Thoracic aorta (tissue), 2 donors: ENCODE results near the gene PCP2. TPM values are rescaled to one million over a fixed set of nuclear protein-coding genes. Genes with fewer than 3 reads are reported as not detected.

ENCODE experiments used
- ATAC-seq: fragments of 150-250 bp; one replicate; pipeline ENCODE4 v1.8.0; 2017; ENCODE audit warnings: low read depth; ENCODE audit not compliant: insufficient number of reproducible peaks, low FRiP score
- DNase-seq: peaks from one replicate; pipeline ENCODE4 v3.0.0-alpha.2; 2020; ENCODE audit warnings: low spot score
- H3K27ac ChIP-seq, 2 donors: fragments of 200-600 bp; sonication (generic); 1 replicate in 1 of 2; 2 replicates in 1 of 2; pipeline ENCODE4 v1.5.1; 2016; ENCODE audit warnings: mild to moderate bottlenecking in 2 of 2, moderate library complexity in 2 of 2
- H3K27me3 ChIP-seq: fragments of 200-600 bp; sonication (generic); replicated peaks from 2 replicates; pipeline ENCODE4 v1.6.0; 2016; ENCODE audit warnings: mild to moderate bottlenecking; ENCODE audit not compliant: insufficient read depth
- H3K36me3 ChIP-seq: fragments of 200-600 bp; sonication (generic); one replicate; pipeline ENCODE4 v1.5.1; 2016
- H3K4me1 ChIP-seq, 2 donors: fragments of 200-600 bp; sonication (generic); 1 replicate in 1 of 2; 2 replicates in 1 of 2; pipeline versions ENCODE4 v1.5.1 to v1.6.0; 2016; ENCODE audit warnings: low read depth in 2 of 2, mild to moderate bottlenecking in 1 of 2; ENCODE audit not compliant: control insufficient read depth in 1 of 2
- H3K4me3 ChIP-seq: fragments of 200-600 bp; sonication (generic); 2 replicates; pipeline ENCODE4 v1.5.1; 2016; ENCODE audit warnings: mild to moderate bottlenecking
- H3K9me3 ChIP-seq: fragments of 200-600 bp; sonication (generic); 2 replicates; pipeline ENCODE4 v1.5.1; 2016
- CTCF ChIP-seq: fragments of 200-600 bp; sonication (generic); IDR thresholded peaks from one replicate; pipeline ENCODE4 v1.5.1; 2019; ENCODE audit warnings: antibody characterized with exemption
- total RNA-seq, 2 donors: library from RNA; depleted of rRNA; stranded (reverse); fragments of >200 nt; gene quantifications; one replicate each; pipeline versions ENCODE4 v1.1.0 to v1.2.3, GENCODE V29; 2016

PCP2 gene
- total RNA-seq, 2 donors from 2014 or later: not detected

GRCh38 chr19:7617735-7618134 lies 15.8 kb downstream of the PCP2 start:
- DNase-seq (no peak), ATAC-seq (no peak)
- TF ChIP-seq CTCF: no peak
- Histone ChIP-seq H3K9me3 (no peaks in the 10 kb centered on the region), H3K27me3 (no peaks in the 10 kb centered on the region), H3K4me3 (no peak overlapping the region), H3K27ac (no peak overlapping the region), H3K4me1 (no peaks in the 10 kb centered on the region), H3K36me3 (peaks cover 31% of the 10 kb centered on the region)

- Histone ChIP-seq H3K4me1 (no peaks in the 10 kb centered on the region), H3K27me3 (no peaks in the 10 kb centered on the region), H3K27ac (no peak overlapping the region), H3K4me3 (no peak overlapping the region), H3K9me3 (no peaks in the 10 kb centered on the region), H3K36me3 (peaks cover 25% of the 10 kb centered on the region)
- no peak for ATAC-seq
- DNase-seq: no peak
- TF ChIP-seq CTCF: no peak
Observed at GRCh38 chr19:7617172-7617571, 16.3 kb downstream of the PCP2 start.

- ATAC-seq: no peak
- H3K4me3 ChIP-seq: no peak overlapping the region
- peaks cover 6% of the 10 kb centered on the region for H3K36me3 ChIP-seq
- H3K27me3 ChIP-seq: no peaks in the 10 kb centered on the region
- DNase-seq: no peak
- no peaks in the 10 kb centered on the region for H3K9me3 ChIP-seq
- TF ChIP-seq CTCF: no peak
- H3K4me1 ChIP-seq: no peaks in the 10 kb centered on the region
- no peak overlapping the region for H3K27ac ChIP-seq
Observed at GRCh38 chr19:7614859-7615741, 18.4 kb downstream of the PCP2 start.

- no peak for DNase-seq
- no peak overlapping the region for H3K4me3 ChIP-seq
- no peak for ATAC-seq
- H3K27ac ChIP-seq: no peak overlapping the region
- H3K4me1 ChIP-seq: no peaks in the 10 kb centered on the region
- no peak for TF ChIP-seq CTCF
- no peaks in the 10 kb centered on the region for H3K9me3 ChIP-seq
- H3K36me3 ChIP-seq: no peaks in the 10 kb centered on the region
- no peaks in the 10 kb centered on the region for H3K27me3 ChIP-seq
Observed at GRCh38 chr19:7612282-7613274, 20.9 kb downstream of the PCP2 start.
